GM04503 (cell line): ENCODE data around the gene GALK1.

Experiments used
- DNase-seq: peaks from one replicate; pipeline ENCODE4 v3.0.0-alpha.2; 2012; ENCODE audit warnings: low read depth

GALK1 gene

GRCh38 chr17:75749545-75750389 lies 15.2 kb downstream of the GALK1 start:
- DNase-seq = no peak

DNA sequence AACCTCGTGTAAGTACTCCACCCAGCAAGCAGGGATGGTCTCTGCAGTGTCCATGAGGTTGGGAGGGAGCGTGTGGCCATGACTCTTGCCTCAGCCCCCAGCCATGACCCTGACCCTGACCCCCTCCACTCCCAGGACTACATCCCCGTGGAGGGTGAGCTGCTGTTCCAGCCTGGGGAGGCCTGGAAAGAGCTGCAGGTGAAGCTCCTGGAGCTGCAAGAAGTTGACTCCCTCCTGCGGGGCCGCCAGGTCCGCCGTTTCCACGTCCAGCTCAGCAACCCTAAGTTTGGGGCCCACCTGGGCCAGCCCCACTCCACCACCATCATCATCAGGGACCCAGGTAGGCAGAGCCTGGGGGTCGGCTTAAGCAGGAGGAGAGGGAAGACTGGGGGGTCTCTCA lies 16.3 kb downstream of the GALK1 start:
- DNase-seq = no peak

- DNase-seq = no peak
These were observed 21.3 kb downstream of the GALK1 start for GRCh38 chr17:75743625-75744206.

DNA sequence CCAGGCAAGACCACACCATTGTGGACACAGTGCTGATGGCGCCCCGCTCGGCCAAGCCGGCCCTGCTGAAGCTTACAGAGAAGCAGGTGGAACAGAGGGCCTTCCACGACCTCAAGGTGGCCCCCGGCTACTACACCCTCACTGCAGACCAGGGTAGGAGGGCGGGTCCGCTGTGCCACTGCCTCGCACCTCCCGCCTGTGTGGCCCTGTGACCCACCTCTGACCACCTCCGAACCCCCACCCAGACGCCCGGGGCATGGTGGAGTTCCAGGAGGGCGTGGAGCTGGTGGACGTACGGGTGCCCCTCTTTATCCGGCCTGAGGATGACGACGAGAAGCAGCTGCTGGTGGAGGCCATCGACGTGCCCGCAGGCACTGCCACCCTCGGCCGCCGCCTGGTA lies 22.7 kb downstream of the GALK1 start:
- no peak for DNase-seq

- no peak for DNase-seq
These were observed 24.3 kb downstream of the GALK1 start for GRCh38 chr17:75740631-75741077.

- no peak for DNase-seq
These were observed 24.8 kb downstream of the GALK1 start for GRCh38 chr17:75740215-75740614.

DNA sequence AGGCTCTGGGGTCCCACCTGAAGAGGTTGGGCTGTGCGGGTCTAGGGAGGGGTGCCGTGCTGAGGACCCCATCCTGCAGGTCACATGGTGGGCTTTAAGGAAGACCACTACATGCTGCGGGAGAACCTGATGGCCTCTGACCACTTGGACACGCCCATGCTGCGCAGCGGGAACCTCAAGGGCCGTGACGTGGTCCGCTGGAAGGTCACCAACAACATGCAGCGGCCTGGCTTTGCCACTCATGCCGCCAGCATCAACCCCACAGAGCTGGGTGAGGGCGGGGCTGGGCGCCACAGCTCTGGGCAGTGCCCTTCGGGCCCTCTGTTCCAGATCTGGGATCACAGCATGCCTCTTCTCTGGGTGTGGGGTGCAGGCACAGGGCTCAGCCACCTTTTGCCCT lies 25.2 kb downstream of the GALK1 start:
- DNase-seq = no peak

DNA sequence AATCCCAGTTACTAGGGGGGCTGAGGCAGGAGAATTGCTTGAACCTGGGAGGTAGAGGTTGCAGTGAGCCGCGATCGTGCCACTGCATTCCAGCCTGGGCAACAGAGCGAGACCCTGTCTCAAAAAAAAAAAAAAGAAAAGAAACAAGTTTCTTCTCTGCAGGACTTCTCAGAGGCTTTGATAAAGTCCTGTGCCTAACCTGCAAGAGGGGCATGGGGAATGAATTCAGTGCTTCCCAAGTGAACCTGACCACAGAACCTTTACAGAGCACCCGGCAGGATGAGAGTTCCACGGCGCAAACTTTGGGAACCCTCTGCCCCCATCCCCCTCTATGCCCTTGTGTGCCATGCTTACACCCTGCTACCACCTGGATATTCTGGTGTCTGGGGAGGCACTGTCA lies 25.8 kb downstream of the GALK1 start:
- DNase-seq = no peak

- DNase-seq = no peak
These were observed 26.7 kb downstream of the GALK1 start for GRCh38 chr17:75738218-75738802.

DNA sequence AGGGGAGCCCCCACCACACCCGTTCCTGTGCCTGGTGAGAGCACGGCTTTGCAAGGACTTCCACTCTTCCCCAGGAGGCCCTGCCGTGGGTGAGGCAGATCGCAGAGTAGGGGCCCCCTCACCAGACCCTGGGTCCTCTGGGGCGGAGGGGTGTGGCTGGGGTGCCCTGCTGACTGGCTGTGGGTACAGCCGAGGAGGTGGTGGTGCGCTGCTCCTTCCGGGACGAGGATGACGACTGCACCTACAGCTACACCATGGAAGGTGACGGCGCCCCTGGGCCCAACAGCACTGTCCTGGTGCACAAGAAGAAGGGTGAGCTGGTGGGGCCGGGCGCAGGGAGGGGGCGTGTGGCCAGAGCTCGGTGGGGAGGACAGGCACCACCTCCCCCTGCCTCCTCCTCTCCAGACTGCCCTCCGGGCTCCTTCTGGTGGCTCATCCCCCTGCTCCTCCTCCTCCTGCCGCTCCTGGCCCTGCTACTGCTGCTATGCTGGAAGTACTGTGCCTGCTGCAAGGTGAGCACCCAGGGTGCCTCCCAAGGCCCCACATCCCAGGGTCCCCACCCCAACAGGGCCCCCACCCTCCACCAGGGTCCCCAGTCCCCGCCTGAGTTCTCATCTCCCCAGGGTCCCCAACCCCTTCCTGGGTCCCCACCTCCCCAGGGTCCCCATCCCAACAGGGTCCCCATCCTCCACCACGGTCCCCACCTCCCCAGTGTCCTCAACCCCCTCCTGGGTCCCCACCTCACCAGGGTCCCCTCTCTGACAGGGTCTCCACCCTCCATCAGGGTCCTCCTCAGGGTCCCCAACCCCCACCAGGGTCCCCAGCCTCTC lies 27.6 kb downstream of the GALK1 start:
- no peak for DNase-seq

DNA sequence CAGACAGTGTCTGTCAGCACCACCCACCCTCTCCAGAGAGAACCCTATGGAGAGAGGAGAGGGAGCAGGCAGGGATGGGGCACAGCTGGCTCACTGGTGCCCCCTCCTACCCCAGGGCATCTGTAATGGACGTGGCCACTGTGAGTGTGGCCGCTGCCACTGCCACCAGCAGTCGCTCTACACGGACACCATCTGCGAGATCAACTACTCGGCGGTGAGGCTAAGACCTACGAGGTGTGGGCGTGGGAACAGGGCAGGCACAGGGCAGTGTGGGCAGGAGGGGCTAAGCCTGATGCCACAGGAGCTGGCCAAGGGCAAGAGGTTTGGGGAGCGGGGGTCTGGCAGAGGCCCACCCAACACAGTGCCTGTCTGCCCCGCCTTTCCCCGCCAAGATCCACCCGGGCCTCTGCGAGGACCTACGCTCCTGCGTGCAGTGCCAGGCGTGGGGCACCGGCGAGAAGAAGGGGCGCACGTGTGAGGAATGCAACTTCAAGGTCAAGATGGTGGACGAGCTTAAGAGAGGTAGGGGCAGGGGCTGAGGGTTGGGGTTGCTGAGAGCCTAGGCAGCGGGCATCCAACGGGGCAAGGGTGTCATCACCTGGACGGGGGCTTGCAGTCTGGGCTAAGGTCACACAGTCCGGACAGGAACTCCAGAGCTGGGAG lies 28.7 kb downstream of the GALK1 start:
- no peak for DNase-seq

- DNase-seq = no peak
These were observed 30.2 kb downstream of the GALK1 start for GRCh38 chr17:75734674-75735294.

- no peak for DNase-seq
These were observed 31.5 kb downstream of the GALK1 start for GRCh38 chr17:75733471-75733870.

DNA sequence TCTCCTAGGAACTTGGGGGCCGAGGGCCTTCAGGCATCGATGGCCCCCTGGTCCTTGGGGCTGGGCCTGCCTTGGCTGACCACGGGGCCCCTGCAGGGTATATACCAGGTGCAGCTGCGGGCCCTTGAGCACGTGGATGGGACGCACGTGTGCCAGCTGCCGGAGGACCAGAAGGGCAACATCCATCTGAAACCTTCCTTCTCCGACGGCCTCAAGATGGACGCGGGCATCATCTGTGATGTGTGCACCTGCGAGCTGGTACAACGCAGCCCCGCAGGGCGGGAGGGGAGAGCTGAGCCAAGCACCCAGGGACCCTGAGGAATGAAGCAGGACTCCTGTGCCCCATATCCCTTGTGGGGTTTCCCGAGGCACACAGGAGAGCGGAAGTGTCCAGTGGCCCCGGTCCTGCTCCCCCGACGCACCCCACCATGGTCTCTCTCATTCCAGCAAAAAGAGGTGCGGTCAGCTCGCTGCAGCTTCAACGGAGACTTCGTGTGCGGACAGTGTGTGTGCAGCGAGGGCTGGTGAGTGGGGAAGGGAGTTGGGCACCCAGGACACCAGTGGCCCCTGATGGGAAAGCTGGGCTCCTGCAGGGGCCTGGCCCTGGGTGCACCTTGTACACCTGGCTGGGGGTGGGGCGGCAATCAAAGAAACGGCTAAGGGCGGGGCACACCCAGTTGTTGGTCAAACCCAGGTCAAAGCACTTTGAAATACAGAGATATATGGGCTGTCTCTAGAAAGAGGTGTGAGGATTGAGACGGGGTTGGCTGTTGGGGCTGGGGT lies 33.1 kb downstream of the GALK1 start:
- no peak for DNase-seq

DNA sequence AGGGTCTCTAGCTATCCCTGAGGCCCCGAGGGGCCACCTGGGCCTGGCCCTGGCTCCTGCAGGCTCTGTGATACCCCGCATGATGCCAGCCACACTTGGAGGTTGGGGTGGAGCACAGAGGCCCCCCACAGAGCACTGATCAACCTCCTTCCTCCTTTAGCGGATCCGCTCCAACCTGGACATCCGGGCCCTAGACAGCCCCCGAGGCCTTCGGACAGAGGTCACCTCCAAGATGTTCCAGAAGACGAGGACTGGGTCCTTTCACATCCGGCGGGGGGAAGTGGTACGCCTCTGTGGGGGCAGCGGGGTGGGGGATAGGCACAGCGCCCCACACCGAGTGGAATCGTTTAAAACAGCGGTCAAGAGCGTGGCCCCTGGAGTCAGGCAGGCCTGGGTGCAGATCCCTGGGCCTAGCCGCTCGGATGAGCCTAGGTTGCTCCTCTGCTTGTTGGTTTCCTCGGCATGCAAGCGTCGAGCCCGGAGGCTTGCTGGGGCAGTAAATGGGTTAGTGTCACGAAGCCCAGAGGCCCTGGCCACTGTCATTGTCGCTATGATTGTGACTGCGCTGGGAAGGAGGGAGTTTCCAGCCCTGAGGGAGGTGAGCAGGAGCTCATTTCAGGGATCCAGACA lies 33.8 kb downstream of the GALK1 start:
- DNase-seq = no peak

DNA sequence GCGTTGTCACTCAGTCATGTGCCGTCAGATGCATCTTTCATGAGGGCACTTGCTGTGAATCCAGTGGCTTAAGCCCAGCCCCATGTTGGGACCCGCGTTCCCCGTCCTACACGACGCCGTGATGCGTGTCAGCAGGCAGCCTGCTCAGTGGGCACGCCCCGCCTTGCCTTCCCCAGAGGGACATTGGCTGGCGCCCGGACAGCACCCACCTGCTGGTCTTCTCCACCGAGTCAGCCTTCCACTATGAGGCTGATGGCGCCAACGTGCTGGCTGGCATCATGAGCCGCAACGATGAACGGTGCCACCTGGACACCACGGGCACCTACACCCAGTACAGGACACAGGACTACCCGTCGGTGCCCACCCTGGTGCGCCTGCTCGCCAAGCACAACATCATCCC lies 34.9 kb downstream of the GALK1 start:
- no peak for DNase-seq

GRCh38 chr17:75729351-75729750 lies 35.6 kb downstream of the GALK1 start:
- DNase-seq = no peak

- no peak for DNase-seq
These were observed 37.6 kb downstream of the GALK1 start for GRCh38 chr17:75727391-75727790.

- no peak for DNase-seq
These were observed 39.5 kb downstream of the GALK1 start for GRCh38 chr17:75725504-75725903.
